ENCODE data around the gene STAB1.
A peak's percentile ranks its signal among the peaks of the same experiment; 100 is the strongest.

STAB1 gene

GRCh38 chr3:52536369-52537164 lies 41.4 kb downstream of the STAB1 start, which contains the start of gene UQCC5:
Gene UQCC5 (plus strand): TSS chr3:52536605. CDS start chr3:52536756, 151 bp downstream.
- DNase-seq = peak; percentile 99

GRCh38 chr3:52537165-52537620 lies 42.1 kb downstream of the STAB1 start:
- no peak for DNase-seq

GRCh38 chr3:52537726-52538421 lies 42.7 kb downstream of the STAB1 start:
- DNase-seq = no peak

GRCh38 chr3:52539010-52539653 lies 44.0 kb downstream of the STAB1 start:
- no peak for DNase-seq

- no peak for DNase-seq
Observed at GRCh38 chr3:52541050-52541449, 45.9 kb downstream of the STAB1 start.

- no peak for DNase-seq
Observed at GRCh38 chr3:52544937-52545336, 49.8 kb downstream of the STAB1 start.

- no peak for DNase-seq
Observed at GRCh38 chr3:52546111-52546901, 51.2 kb downstream of the STAB1 start.

GRCh38 chr3:52547143-52547542 lies 52.0 kb downstream of the STAB1 start:
- DNase-seq = no peak

- DNase-seq = no peak
Observed at GRCh38 chr3:52551118-52551517, 56.0 kb downstream of the STAB1 start.

- no peak for DNase-seq
Observed at GRCh38 chr3:52552089-52552488, 57.0 kb downstream of the STAB1 start.

- DNase-seq = no peak
Observed at GRCh38 chr3:52554026-52554755, 59.1 kb downstream of the STAB1 start.

GRCh38 chr3:52555056-52555455 lies 59.9 kb downstream of the STAB1 start:
- DNase-seq = no peak

- DNase-seq = no peak
Observed at GRCh38 chr3:52557011-52557960, 62.1 kb downstream of the STAB1 start.

- DNase-seq = no peak
Observed at GRCh38 chr3:52558436-52558835, 63.3 kb downstream of the STAB1 start.

- no peak for DNase-seq
Observed at GRCh38 chr3:52561028-52561747, 66.0 kb downstream of the STAB1 start.

- no peak for DNase-seq
Observed at GRCh38 chr3:52563984-52564383, 68.8 kb downstream of the STAB1 start.

GRCh38 chr3:52568069-52568468 lies 72.9 kb downstream of the STAB1 start:
- no peak for DNase-seq

GRCh38 chr3:52570076-52570475 lies 74.9 kb downstream of the STAB1 start:
- no peak for DNase-seq

GRCh38 chr3:52572221-52572620 lies 77.1 kb downstream of the STAB1 start:
- DNase-seq = no peak

Measured in activated CD4-positive, alpha-beta T cell treated with anti-CD3 and anti-CD28 coated beads, Interleukin-2, amount 50 U/mL, for 16 hours (primary cell).